HG03354 (cell line): ENCODE measurements around the gene TRIM9.
"Not testable (repeated sequence)": the region's sequence is repeated elsewhere in the genome, so short reads cannot be mapped to it uniquely, and the experiment has no call there.

Experiments
- ATAC-seq: cut with Tn5 transposase; IDR thresholded peaks from one replicate; pipeline ENCODE4 v1.9.1; 2021; ENCODE audit warnings: mild to moderate bottlenecking; ENCODE audit not compliant: unreplicated experiment, poor library complexity, severe bottlenecking

TRIM9 gene

DNA sequence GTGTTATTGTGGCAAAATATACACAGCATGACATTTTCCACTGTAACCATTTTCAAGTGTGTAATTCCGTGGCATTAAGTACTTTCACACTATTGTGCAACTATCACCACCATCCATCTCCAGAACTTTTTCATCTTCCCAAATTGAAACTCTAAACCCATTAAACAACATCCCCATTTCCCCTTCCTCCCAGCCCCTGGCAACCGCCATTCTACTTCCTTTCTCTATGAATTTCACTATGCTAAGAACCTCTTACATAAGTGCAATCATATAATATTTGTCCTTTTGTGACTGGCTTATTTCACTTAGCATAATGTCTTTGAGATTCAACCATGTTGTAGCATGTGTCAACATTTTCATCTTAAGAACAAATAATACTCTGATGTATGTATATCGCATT, 82.8 kb downstream of the TRIM9 start:
- no peak for ATAC-seq

DNA sequence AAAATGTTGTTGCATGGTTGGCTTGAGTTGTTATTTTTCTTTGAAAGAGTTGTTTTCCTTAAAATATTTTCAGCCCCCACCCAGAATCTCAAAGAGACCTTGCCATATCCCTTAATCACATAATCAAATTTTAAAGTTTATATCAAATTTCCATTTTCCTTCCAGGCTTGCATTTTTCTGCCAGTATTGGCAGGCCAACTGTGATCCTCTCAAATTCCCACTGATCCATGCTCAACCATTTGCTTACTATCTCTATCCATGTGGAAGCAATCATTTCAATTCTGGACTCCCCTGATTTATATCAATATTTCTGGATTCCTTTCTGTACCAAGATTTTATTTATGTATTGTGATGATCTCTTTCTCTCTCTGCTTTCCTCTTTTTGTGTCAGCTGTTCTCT, 86.5 kb downstream of the TRIM9 start:
- no peak for ATAC-seq

DNA sequence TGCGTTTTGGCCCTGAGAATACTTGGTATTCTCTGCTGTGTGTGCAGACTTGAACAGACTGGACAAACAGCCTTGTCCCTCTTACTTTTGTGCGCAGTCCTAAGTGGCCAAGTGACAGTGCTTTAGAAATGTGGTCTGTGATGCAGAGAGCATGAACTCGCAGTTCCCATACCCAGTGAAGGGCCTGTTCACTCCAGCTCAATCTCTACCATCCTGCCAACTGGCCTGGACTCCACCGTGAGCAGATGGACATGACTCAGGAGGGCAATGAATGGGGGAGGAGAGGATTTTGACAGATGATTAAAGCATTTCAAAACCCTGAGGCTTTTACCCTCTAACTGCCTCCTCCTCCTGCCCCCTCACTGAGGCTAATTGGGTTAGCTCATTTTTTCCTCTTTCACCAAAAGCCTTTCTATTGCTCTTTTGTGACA, 88.1 kb downstream of the TRIM9 start:
- no peak for ATAC-seq

DNA sequence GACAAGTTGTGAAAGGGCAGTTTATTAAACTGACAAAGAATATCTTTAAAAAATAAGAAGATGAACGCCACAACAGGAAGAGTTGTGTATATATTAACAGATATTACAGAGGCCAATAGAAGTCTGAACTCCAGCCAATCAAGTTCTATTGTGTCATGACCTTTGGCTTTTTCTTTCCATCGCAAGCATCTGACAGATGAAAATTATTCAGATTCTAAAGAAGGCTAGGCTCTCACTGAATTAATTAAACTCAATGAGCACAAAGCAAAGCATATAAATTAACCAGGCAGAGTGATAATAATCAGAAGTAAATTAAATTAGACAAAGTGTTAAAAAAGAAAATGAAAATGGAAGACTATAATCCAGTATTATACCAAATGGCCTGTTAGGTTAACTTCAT, 88.6 kb downstream of the TRIM9 start:
- ATAC-seq, result no peak

DNA sequence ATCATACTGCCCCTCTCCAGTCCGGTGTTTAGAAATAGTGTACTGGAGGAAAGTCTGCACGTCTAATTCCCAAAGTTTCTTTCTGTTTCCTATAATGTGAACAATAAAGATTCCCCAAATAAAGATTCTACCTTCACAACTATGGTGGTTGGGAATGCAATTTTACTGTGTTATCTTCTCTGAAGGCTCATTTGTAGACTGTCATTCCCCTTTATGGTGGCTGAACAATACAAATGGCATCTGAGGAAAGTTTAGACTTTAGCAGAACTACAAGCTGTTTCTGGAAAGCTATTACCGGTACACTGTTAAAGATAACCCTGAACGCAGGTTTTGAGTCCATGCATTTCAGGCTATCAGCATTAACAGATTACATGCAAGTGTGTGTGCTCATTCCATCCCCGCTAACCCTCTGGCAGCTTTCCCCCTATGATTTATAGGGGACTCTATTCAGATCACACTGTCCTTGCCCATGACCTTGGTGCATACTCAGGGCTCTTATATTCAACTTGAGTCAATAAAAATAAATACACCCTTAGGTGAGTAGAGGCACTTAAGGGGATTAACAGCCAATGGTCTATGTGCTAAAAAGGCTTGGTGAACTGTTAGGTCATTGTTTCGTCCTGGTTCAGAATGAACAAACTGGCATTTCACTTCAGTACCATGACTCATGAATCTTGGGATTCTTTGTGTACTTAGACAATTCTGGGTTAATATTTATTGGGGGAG, 89.9 kb downstream of the TRIM9 start:
- ATAC-seq, result no peak

DNA sequence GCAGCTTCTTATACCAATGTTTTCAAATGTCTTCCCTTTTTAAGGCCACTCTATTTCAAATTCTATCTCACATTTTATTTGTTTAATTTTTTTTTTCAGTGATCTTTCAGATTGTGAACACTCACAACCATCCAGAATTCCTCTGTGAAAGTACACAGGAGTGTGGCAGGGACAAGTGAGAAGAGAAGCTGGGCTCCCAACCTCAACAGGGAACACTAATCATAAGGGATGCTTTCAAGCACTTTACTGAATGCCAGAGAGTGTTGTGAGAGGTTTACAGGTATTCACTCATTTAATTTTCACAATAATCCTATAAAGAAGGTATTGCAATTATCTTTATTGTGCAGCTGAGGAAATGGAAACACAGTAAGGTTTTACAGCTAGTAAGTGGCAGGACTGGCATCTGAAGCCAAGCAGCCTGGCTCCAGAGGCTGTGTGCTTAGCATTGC, 90.5 kb downstream of the TRIM9 start:
- ATAC-seq, result no peak

DNA sequence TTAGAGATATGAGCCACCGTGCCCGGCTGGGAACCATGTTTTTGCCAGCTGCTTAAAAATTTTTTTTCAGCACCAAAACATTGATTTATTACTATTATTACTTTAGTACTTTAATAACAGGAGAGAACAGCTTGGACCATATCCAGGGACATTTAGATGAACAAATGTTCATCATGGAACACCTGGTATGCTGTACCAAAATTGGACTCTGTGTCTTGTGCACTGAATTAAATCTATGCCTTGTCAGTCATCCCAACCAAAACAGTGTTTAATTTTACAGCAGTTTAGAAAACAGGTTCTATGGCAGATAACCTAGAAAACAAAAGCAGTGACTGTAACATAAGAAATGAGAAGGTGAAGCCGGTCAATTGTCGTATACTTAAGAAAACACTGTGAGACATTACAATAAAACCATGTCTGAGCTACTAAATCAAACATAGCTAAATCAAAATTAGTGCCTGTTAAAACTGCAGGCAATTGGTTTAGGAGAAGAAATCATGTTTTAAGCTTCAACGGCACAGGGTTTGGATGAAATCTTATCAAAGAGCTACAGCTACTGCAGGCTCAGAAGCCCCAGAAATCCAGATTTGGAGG, 92.4 kb downstream of the TRIM9 start:
- no peak for ATAC-seq

DNA sequence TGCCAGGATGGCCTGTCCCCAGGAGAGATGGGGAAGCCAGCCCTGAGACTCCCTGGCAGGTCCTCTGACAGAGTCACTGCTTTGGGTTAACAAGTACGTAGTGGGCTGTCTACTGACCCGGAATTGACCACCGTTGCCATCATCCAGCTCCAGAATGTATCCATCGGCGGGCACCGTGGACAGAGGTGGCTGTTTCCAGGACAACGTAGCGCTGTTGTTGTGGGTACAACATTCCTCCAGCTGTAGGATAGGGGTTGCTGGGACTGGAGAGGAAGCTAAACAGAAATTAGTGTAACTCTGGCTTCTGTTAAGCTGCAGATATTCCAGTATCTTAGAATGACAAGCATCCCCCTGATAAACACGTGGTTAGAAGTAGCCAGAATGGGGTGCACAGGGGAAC, 94.3 kb downstream of the TRIM9 start:
- no peak for ATAC-seq

DNA sequence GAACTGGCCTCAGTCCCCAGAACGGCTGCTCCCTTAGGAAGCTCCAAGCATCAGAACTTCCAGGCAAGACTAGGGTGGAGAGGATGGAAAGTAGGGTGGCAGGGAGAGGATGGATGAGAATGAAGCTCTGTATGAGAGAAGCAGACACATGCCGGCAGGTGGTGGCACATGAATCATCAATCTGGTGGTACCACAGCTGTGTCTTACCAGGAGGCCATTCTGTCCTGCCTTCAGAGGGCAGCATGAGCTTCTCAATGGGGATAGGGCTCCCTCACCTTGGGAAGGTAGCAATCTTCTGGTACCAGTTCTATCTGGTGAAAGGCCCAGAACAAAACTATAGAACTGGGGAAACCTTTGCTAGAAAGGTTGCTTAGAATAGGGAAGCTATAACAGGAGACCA, 95.2 kb downstream of the TRIM9 start:
- ATAC-seq, result no peak

DNA sequence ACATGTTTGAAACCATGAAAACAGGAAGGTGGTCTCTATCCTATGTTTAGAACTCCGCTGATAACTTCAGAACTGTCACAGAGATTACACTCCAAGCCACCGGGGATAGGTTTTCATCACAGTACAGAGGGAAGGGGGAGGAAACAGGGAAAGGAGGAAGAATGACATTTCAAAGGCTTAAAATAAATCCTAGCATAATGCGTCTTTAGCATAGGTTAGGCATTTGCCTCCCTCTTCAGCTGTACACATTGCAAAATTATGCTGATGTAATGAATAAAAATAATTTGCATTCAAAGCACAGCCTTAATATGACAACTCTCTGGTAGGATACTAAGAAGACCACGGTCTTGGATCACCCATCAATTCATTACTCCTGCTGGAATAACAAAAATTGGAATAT, 96.3 kb downstream of the TRIM9 start:
- no peak for ATAC-seq

DNA sequence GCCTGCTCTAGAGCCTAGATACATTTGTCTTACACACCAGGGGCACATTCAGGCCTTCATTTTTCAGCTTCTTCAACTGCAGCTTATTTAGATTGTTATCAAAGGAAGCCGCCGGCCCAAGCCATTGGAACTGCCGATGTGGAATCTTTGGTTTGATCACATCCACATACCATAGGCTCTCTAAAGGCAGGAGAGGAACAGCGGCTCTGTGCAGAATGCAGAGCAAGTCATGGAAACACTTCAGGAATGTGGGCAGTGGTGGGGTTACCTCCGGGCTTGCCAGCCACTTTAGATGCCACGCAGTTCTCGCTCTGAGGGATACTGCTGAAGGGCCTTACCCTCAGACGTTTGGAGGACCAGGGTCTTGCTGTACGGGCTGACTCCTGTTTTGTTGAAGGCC, 97.2 kb downstream of the TRIM9 start:
- no peak for ATAC-seq

DNA sequence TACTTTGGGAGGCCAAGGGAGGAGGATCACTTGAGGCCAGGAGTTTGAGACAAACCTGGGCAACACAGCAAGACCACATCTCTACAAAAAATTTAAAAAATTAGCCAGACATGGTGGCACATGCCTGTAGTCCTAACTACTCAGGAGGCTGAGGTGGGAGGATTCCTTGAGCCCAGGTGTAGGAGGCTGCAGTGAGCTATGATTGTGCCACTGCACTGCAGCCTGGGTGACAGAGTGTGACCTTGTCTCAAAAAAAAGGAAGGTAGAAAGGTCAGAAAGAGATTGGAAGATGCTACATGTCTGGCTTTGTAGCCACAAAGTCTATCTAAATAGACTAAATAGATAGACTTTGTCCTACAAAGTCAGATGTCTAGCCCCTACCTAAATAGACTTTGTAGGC, 100.7 kb downstream of the TRIM9 start:
- ATAC-seq, result not testable (repeated sequence)

DNA sequence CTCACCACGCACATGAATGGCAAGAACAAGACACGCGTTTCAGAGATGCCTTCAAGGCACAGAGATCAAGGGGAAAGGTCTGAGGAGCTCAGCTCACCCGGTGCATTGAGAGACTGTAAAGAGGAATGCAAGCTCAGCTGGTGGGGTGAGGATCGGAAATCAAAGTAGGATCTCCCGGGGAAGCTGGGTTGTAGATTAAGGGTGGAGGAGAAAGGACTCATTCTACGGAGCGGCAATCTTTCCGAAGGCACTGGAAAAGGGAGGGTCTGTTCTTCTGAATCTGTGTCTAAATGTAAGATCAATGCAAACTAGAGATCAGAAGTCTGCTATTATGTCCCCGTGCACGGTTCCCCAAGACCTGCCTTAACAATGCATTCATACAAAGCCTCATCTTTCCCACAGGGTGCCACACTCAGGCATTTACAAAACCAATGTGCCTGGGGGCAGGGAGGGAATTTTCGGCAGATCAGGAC, 109.0 kb downstream of the TRIM9 start:
- no peak for ATAC-seq

DNA sequence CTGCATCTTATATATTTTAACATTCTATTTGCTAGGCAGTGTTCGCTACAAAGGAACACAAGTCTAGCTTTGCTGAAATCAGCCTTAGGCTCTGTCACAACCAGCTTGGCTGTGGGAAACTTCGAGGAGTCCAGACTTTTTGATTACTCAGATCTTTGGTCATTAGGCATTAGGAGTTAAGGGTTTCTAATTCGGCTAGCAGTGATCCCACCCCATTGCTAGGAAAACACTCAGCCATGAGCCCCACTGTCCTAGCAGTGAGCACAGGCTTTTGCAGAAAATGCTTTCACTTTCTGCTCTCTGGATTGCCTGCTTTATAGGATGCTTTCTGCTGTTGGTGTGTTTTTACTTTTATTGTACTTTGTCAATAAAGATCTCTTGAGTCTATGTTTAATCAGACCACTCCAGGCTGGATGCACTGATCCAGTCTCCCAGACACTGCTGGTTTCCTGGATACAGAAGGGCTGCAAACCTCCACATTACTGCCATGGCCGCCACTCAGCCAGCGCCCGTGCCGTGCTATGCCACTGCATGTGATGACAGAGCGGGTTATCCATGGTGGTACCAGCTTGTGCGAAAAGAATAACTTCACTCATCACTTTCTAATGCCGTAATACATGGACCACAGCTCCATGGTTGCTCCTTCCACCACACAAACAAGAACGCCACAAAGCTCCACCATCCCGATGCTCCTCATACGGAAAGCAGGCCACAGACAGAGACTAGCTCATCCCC, 109.6 kb downstream of the TRIM9 start:
- no peak for ATAC-seq

DNA sequence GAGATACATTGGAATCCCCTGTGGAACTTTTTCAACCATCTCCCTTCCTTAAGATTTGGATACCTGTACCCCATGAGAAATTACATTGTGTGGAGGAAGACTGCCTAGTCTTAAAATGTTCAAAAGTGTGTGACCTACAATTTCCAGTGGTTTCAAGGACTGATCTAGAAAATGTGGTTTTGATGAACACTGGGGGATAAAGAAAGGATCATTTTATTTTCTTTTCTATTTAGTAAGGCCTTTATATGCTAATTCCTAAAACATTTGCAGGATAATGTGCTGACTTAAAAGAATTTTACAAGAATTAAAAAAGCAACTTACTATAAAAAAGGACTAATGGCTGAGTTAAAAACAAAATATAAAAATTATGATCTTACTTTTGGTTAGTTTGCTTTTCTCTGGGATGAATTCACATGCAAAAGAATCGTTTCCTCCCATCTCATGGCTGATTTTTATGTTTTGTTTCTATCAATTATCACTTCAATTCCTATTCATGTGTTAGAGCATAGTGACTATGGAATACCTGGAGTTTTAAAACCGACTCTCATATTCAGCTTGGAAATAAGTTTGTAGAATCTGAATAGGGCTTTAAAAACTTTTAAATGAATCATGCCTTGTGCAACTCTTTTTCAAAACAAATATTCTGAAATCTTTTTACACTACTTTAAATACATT, 110.7 kb downstream of the TRIM9 start:
- ATAC-seq, result no peak

DNA sequence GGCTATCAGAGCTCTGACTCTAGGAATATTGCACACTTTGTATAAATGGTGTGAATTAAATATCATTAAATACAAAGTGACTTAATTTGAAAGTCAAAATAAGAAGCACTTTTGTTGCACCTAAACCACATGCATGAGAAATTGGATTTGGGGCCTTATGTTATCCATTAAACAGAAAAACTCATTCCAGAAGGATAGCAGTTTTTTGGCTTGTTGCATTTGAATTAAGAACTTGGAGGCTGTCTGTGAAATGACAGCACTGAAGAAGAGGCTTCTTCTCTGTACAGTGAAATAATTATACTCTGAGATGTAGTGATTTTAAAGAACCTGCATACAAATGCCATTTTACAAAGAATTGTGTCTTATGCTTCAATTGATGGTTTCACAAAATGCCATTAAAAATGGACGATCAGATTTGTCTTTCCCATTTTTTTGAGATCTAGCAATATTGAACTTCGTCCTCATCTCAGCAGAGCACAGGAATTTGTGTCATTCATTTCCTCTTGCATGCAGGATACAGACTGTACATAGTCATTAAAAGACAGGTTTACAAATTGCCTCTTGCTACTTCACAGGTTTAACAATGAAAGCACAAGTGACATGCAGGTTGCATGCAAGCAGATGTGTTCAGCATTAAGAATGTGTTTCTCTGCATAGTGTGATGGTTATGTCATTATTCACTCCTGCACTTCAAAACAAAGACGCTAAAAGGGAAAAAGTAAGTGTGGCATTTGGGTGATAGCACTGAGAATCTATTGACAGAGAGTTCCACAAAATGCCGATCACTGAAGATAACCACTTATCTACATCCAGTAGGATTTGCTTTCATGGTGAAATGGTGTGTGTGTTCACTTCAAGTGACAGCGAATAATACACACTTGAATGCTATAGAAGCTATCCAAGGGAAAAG, 114.7 kb downstream of the TRIM9 start:
- no peak for ATAC-seq

DNA sequence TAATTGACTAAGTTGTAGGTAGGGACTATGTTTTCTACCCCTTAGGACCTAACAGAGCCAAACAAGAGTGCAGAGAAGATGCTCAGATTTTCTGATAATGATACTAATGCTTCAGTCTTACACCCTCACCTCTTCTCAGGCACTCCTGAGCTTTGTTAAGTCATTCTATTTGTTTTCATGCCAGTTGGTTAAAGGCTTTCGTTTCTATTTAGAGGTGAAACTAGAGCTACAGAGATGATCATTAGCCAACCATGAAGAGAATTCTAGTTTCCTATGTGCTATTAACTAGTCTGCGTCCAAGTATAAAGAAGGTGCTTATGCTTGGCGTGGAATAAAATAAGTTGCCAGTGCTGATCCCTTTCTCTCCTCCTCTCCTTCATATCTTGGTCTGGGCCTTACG, 116.0 kb downstream of the TRIM9 start:
- ATAC-seq, result peak; percentile 97

DNA sequence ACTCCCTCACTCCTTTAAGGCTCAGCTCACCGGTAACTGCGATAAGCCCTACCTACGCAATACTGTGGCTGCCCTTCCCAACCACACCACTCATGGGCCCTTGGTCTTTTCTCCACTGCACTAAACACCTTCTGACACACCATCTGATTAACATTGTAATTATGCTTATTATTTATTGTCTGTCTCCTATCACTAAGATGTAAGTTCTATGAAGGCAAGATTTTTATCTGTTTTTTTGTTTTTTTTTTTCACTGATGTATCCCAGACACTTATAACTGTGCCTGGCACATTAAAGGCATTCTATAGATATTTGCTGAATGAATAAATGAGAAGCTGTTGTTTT, 116.4 kb downstream of the TRIM9 start:
- ATAC-seq, result peak; percentile 15

DNA sequence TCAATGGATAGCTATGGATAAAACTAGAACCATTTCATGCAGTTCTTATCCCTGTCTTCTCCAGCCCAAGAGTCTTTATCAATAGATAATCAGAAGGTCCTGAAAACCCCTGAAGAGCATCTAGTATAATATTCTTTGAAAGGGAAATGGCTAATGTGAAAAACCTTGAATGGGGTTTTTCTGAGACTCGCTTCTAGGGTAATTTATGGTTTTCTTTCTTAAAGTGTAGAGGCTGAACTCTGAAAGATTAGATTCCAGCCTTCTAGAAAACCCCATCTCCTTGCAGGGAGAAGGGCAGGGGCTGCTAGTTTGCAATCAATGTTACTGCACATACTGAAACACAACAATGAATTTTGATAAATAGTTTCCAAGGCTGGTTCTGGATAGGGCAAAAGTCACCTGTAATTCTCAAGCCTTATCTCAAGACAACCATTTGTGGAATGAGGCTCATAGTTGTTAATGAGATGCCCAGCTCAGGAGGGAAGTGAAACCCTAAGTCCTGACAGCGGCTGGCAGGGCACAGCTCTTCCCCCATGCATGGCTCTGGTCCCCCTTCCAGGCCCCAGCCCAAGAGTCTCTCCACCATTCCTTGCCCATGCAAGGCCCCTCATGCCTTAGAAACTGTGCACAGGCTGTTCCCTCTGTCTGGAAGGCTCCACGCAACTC, 116.9 kb downstream of the TRIM9 start:
- ATAC-seq, result peak; percentile 56
